Measurements from ENCODE around the gene NPPC.

DNA sequence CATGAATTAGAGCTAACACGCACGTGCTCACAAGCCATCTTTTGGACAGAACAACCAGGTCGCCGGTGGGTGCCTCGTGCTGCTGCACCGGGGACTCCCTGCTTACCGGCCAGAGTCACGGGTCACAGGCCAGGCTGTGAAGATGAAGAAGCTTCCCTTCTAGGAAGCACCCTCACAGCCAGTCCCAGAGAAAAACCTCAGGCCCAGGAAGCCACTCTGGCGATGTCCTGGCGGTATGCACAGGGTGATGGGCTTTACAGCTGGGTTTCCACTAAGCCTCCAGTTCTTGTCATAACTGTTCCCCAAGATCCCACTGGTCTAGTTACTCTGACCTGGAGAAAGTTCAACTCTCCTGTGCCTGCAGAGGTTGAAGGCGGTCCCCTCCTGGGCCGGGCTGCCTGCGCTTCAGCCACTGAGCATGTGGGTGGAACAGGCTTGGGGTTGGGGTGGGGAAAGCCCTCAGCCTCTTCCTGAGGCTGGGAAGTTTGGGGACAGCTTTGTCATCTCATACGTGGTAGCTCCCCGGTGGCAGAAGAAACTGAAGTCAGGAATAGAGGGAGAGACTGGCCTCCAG lies 20.1 kb upstream of the NPPC start:
- no peak for TF ChIP-seq POLR2A (IDR thresholded peaks at IDR 0.05)
- TF ChIP-seq, protein P1, sequence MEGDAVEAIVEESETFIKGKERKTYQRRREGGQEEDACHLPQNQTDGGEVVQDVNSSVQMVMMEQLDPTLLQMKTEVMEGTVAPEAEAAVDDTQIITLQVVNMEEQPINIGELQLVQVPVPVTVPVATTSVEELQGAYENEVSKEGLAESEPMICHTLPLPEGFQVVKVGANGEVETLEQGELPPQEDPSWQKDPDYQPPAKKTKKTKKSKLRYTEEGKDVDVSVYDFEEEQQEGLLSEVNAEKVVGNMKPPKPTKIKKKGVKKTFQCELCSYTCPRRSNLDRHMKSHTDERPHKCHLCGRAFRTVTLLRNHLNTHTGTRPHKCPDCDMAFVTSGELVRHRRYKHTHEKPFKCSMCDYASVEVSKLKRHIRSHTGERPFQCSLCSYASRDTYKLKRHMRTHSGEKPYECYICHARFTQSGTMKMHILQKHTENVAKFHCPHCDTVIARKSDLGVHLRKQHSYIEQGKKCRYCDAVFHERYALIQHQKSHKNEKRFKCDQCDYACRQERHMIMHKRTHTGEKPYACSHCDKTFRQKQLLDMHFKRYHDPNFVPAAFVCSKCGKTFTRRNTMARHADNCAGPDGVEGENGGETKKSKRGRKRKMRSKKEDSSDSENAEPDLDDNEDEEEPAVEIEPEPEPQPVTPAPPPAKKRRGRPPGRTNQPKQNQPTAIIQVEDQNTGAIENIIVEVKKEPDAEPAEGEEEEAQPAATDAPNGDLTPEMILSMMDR (IDR thresholded peaks at IDR 0.05) = no peak
